NCI-H1048 (cell line): ENCODE measurements around the gene MYO7B.

Source experiments
- DNase-seq: peaks from one replicate; lab custom pipeline; 2025; lab: John Stamatoyannopoulos, UW

The MYO7B gene

DNA sequence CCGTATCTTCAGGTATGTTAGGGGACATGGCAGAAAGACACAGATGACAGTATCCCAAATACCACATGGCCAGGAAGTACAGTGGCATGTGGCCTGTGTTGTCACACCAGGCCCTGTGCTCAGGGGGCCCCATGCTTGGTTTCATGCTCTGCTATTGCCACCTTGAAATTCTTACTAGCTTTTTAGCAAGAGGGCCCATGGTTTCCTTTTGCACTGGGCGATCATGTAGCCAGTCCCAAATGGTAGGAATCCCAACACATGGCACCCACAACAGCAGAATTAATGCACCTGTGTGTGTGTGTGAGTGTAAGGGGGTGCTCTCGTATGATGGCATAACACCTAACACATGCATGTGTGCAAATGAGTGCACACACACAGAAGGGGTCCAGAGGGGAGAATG, 39.2 kb downstream of the MYO7B start:
- no peak for DNase-seq

DNA sequence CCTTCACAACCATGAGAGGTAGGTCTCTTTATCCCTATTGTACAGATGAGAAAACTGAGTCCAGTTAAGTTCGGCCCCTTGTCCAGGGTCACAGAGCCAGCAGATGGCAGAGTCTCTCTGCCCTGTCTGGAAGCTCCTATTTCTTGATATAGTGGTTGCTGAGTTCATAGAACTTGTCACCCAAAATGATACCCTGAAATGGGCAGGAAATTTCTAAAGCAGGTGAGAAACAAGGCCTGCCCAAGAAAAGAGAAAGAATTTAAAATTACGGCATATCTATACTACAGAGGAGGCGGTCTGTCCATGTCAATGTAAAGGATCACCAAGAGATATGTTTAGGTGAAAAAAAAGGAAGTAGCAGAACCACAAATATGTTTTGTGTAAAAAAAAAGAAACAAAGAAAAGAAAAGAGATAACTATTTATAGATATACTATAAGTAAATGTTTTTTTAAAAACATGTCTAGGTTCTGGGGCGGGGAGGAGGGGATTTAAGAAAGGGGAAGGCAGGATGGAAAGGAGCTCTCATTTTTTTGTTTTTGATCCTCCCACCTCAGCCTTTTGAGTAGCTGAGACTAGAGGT, 39.8 kb downstream of the MYO7B start:
- DNase-seq: no peak

- no peak for DNase-seq
Observed at GRCh38 chr2:127575941-127576432, 40.5 kb downstream of the MYO7B start.

DNA sequence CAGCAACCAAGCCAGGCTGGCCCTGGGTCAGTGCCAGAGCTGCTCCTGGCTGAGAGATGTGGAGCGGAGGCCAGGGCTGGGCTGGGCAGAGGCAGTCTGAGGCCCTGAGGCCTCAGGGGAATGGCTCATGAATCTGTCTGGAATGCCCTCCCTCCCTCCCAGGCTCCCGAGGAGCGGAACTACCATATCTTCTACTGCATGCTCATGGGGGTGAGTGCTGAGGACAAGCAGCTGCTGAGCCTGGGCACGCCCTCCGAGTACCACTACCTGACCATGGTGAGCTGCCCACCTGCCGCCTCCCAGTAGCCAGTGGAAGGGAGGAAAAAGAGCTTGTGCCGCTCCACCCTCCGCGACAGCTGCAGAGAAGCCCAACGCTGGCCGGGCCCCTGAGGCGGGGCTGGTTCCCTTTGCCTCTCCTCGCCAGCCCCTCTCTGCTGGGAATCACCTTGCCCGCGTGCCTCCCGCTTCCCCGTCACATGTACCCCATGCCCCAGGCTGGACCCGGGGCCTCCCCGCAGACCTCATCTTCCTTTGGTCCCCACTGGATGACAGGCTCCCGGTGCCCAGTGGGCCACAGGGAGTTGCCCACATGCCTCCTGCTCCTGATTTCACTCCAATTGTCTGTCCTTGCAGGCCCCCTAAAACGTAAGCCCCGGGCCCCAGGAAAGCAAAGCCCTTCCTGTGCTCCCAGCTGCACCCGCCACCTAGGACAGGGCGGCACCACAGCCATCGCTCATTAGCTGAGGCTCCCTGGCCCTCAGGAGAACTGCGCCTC, 41.1 kb downstream of the MYO7B start:
- no peak for DNase-seq

DNA sequence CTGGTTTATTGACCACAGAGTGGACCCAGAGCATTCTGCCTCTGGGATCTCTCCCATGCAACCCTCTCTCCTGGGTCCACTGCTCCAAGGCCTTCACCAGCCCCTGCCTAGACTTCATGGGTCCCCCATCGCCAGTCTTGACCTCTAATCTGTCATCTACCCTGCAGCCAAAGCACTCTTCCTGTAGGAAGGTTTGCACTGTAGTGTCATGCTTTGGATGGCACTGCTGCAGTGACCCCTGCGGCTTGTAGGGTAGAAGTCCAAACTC, 41.7 kb downstream of the MYO7B start:
- DNase-seq: no peak

- DNase-seq: no peak
Observed at GRCh38 chr2:127577503-127577902, 42.0 kb downstream of the MYO7B start.

DNA sequence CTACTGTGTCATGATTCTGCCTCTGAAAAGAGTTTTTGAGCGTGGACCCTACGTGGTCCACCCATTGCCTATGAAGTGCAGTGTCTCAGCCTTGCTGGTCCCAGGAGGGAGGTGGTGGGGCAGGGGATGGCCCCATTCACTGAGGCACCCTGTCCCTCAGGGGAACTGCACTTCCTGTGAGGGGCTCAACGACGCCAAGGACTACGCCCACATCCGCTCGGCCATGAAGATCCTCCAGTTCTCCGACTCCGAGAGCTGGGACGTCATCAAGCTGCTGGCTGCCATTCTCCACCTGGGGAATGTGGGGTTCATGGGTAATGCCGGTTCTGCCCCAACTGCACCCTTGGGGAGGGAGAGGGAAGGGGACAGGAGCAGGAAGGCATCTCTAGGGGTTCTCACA, 42.5 kb downstream of the MYO7B start:
- no peak for DNase-seq

DNA sequence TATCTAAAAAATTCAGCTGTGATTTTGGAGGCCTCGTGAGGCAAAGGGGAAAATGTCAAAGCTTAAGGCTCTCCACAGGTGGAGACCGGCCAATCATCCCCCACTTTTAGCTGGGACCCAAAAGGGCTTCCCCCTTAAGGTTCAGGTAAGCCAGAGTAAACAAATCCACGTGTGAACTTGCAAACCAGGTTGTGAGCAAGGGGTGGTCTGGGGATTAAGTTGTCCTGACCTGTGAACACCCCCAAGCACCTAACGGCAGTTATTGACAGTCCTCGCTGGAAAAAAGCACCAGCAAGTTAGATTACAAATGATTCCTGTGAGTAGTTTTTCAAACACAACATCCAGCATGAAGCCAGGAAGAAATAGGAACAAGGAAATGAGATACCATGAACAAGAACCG, 42.9 kb downstream of the MYO7B start:
- no peak for DNase-seq

DNA sequence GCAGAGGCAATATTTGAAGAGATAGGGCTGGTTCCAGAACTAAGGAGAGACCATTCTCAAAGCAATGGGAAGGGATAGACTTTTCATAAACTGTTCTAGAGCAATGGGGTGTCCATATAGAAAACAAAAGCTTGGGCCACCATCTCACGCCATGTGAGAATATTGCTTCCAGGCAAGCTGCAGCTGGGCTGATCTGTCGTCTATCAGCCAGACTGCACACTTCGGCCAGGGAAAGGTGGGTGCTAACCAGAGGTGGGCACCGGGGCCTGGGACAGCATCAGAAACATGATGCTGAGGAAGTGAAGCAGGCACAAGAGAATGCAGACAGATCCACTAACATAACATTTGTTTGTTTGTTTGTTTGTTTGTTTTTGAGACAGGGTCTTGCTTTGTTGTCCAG, 43.7 kb downstream of the MYO7B start:
- no peak for DNase-seq

- DNase-seq: no peak
Observed at GRCh38 chr2:127580167-127581049, 44.9 kb downstream of the MYO7B start.

GRCh38 chr2:127581050-127581345, 45.5 kb downstream of the MYO7B start:
- DNase-seq: no peak

DNA sequence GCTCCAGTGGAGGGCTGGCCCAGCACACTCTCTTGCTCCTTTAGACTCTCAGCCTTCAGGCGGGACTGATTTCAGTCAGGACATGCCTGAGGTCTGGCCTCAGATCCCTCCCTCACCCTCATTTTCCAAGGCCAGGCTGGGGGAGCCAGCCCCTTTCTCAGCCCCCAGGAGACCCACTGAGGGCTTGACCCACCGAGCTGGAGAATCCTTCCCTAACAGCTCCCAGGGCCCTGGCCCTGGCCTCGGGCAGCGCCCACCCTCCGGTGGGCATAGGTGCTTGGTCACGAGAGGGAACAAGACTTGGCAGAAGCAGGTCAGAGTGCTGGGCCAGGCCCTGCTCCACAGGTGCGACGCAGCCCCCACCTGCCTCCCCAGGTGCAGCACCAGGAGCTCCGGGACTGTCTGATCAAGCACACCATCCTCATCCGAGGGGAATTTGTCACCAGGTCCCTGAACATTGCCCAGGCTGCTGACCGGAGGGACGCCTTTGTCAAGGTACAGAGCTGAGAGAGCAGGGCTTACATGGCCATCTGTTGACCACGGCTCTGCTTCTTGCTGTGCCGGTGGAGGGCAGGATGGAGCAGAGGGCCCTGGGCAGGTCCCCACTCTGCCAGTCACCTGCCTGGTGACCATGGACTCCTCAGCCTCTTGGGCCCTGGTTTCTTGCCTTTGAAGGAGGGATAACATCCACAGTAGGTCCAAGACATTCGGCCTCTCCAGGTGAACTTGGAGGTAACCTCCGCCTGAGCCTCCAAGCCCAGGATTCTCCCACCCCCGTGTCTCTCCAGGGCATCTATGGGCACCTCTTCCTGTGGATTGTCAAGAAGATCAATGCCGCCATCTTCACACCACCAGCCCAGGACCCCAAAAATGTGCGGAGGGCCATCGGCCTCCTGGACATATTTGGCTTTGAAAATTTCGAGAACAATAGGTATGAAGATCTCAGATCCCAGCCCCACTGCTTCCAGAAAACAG, 46.3 kb downstream of the MYO7B start:
- no peak for DNase-seq

- DNase-seq: no peak
Observed at GRCh38 chr2:127582863-127583861, 47.7 kb downstream of the MYO7B start.

- no peak for DNase-seq
Observed at GRCh38 chr2:127584047-127584446, 48.6 kb downstream of the MYO7B start.

DNA sequence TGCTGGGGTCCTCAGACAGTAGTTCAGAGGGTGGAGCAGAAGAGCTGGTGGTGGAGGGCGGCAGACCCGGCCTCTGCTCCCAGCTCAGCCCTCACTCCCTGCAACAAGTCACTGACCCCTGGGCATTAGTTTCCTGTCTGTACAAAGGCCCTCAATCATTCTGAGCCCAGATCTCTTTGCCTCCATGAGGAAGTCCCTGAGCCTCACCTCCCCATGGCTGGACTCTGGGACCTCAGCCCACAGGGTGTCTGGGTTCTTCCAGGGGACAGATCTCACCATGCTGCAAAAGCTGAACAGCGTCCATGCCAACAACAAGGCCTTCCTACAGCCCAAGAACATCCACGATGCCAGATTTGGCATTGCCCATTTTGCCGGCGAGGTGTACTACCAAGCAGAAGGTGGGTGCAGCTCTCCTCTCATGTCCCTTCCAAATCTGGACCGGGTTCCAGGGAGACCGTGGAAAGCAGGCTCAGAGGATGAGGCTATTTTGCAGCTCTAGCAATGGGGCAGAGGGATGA, 49.1 kb downstream of the MYO7B start:
- no peak for DNase-seq

GRCh38 chr2:127585270-127585807, 49.9 kb downstream of the MYO7B start:
- DNase-seq: no peak

GRCh38 chr2:127586136-127586535, 50.7 kb downstream of the MYO7B start:
- no peak for DNase-seq

DNA sequence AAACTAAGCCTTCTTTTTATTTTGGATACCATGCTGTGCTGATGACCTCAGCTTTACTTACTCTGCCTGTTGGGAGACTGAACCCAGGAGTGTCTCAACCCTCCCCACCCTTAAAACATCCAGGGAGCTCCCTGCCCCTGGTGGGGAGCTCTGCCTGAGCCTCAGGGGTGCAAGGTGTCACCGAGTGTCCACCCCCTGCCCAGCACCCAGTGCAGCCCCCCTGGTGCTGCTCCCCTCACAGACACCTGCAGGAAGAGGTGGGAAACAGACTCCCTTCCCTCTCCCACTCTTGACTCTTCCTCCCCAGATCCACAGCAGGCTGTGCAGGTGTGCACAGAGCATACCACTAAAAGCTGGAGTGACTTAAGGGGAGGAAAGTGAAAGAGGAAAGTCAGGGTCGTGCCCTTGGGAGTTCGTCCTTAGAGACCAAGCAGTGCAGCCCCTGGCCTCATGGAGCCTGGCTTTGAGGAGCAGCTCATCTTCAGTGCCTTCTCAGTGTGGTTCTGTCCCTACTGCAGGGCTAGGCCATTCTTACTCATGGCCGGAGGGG, 51.3 kb downstream of the MYO7B start:
- DNase-seq: no peak

- DNase-seq: no peak
Observed at GRCh38 chr2:127588241-127588640, 52.8 kb downstream of the MYO7B start.

- DNase-seq: no peak
Observed at GRCh38 chr2:127589358-127589757, 53.9 kb downstream of the MYO7B start.
